ENCODE results near the gene TAF7L.

GRCh38 chrX:101223226-101223625 lies 67.9 kb downstream of the TAF7L start:
- TF ChIP-seq CTCF (IDR thresholded peaks at IDR 0.05), result no peak
- no peak for TF ChIP-seq POLR2A (IDR thresholded peaks at IDR 0.05)

Measured in thyroid gland (tissue), 4 donors.